K562 (cell line): ENCODE measurements around the gene TEX264. TPM values are rescaled to one million over a fixed set of nuclear protein-coding genes. Genes with fewer than 3 reads are reported as not detected.
A peak's percentile ranks its signal among the peaks of the same experiment; 100 is the strongest.

Experiments used
- ATF6 ChIP-seq: sonication (generic); formaldehyde crosslinking; IDR thresholded peaks from 2 replicates; pipeline ENCODE4 v1.4.0; 2020; ENCODE audit warnings: mild to moderate bottlenecking, missing genetic modification reagents
- BHLHE40 ChIP-seq: IDR thresholded peaks from 2 replicates; pipeline ENCODE4 v1.6.1; 2011; ENCODE audit warnings: low read length, improper control_type of control experiment
- CSDE1 ChIP-seq, 2 experiments: fragments of 450-650 bp; IDR thresholded peaks; 2 replicates each; pipeline ENCODE4 v1.6.1; 2016; ENCODE audit warnings: mild to moderate bottlenecking in 1 of 2
- CTBP1 ChIP-seq: fragments of 450-650 bp; IDR thresholded peaks from 2 replicates; pipeline ENCODE4 v1.6.1; 2016; ENCODE audit warnings: borderline replicate concordance
- GMEB1 ChIP-seq: fragments of 250-450 bp; sonication (Bioruptor Pico); IDR thresholded peaks from 2 replicates; pipeline ENCODE4 v1.4.0; 2020; ENCODE audit warnings: mild to moderate bottlenecking
- KLF1 ChIP-seq: fragments of 450-650 bp; IDR thresholded peaks from 2 replicates; pipeline ENCODE4 v1.6.1; 2016; ENCODE audit warnings: missing genetic modification characterization, missing compliant biosample characterization
- MEIS2 ChIP-seq: fragments of 450-650 bp; IDR thresholded peaks from 2 replicates; pipeline ENCODE4 v1.6.1; 2014; ENCODE audit warnings: mild to moderate bottlenecking; ENCODE audit not compliant: partially characterized antibody
- MNT ChIP-seq, 2 experiments: fragments of 450-650 bp; conservative IDR thresholded peaks; 2 replicates each; pipeline ENCODE4 v1.6.1; 2017; ENCODE audit warnings: mild to moderate bottlenecking in 2 of 2, moderate library complexity in 2 of 2
- NFIC ChIP-seq: fragments of 450-650 bp; IDR thresholded peaks from 2 replicates; pipeline ENCODE4 v1.6.1; 2017; ENCODE audit warnings: mild to moderate bottlenecking, inconsistent platforms
- RAD51 ChIP-seq: fragments of 450-650 bp; IDR thresholded peaks from 2 replicates; pipeline ENCODE4 v1.7.1; 2016; ENCODE audit warnings: low read depth, mild to moderate bottlenecking, borderline replicate concordance
- RBFOX2 ChIP-seq: fragments of 200-400 bp; formaldehyde crosslinking; IDR thresholded peaks from 2 replicates; pipeline ENCODE4 v1.6.1; 2017; ENCODE audit warnings: low read depth, mild to moderate bottlenecking, low read length, moderate library complexity
- RFX1 ChIP-seq: fragments of 450-650 bp; IDR thresholded peaks from 2 replicates; pipeline ENCODE4 v1.6.1; 2016; ENCODE audit warnings: mild to moderate bottlenecking, moderate library complexity
- RFX7 ChIP-seq: fragments of 250-450 bp; sonication (Bioruptor Pico); IDR thresholded peaks from 2 replicates; pipeline ENCODE4 v1.5.1; 2021; ENCODE audit warnings: mild to moderate bottlenecking
- ZBTB7A ChIP-seq: IDR thresholded peaks from 2 replicates; pipeline ENCODE4 v1.6.1; 2011; ENCODE audit warnings: low read depth, mild to moderate bottlenecking, low read length, moderate library complexity, borderline replicate concordance; ENCODE audit not compliant: control insufficient read depth
- ZNF224 ChIP-seq: sonication (generic); formaldehyde crosslinking; IDR thresholded peaks from 2 replicates; pipeline ENCODE4 v1.8.0; 2022; ENCODE audit warnings: mild to moderate bottlenecking, missing genetic modification reagents
- polyA plus RNA-seq, 8 experiments: library from polyadenylated mRNA; depleted of rRNA in 4 of 8; stranded (reverse) in 5 of 8; unstranded in 3 of 8; fragments of >200 nt; fragmentation: Nextera tagmentation in 2 of 8; fragmentation: Illumina TruSeq in 1 of 8; extraction: Ambion mirVana in 2 of 8; extraction: Trizol in 1 of 8; gene quantifications; 2 replicates each; pipeline versions ENCODE4 v1.2.1 to v1.2.3, GENCODE V29; 2011 to 2014; ENCODE audit warnings: inconsistent platforms in 1 of 8, missing spikeins in 1 of 8
- total RNA-seq, 7 experiments: library from RNA; depleted of rRNA in 6 of 7; stranded (reverse); fragments of >200 nt in 6 of 7; fragmentation: Illumina TruSeq in 2 of 7; extraction: Trizol in 2 of 7; gene quantifications; 2 replicates each; pipeline versions ENCODE4 v1.2.1 to v1.2.3, GENCODE V29; 2011 to 2021; ENCODE audit warnings: low replicate concordance in 1 of 7
- TF ChIP-seq, protein P1 (sequence below): fragments of 250-450 bp; sonication (Bioruptor Pico); IDR thresholded peaks from 2 replicates; pipeline ENCODE4 v1.4.0; 2020; ENCODE audit warnings: borderline replicate concordance

The TEX264 gene
- total and polyA plus RNA-seq, 9 of the 15 experiments (the other 6 are each of a cell fraction or from before 2014, with no cell fraction given) = 4.1 to 47.0 (median 31.0) TPM

DNA sequence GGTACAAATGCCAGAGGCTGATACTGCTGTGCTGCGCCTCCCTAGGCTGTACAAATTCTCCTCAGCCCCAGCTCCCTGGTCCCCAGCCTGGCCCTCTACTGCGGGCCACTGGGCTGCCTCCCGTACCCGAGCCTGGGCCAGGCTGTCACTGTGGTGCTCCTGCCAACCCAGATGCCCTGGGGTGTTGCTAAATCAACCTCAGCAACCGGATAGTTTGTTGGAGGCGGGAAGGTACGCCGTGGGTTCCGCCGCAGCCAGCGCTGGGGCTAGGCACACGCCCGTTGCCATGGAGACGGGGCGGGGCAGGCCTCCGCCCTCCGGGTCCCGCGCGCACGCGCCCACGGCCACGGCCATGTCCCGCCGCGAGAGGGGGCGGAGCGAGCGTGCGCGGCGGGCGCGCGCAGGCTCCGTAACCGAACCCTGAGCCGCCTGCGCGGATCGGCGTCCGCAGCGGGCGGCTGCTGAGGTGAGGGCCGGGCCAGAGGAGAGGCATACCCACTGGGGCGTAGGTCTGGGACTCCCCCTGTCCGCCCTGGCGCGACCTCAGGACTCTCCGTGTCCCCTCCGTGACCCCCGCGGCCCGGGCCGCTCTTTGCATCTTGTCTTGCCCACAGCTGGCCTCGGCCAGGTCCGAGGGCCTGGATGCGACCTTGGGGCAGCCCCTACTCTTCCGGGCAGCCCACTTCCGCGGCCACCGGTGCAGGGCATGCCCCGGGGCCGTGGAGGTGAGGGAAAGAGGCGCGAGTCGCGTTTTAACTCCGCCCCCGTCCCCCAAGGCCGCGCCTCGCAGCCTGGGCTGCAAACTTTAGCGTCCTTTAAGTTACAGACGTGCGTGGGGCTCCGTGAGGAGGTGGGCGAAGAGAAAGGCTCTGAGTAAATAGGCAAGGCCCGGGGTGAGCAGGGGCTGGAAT, at the start of gene TEX264 (continued):
- TF ChIP-seq RFX7 (no peak), CSDE1 (IDR thresholded peaks at IDR 0.05) (peak in 1 of 2 experiments; percentile 70; a peak in 2 of 4 replicates), BHLHE40 (peak; percentile 67; the same call in 1 of the 2 replicates), CTBP1 (peak; percentile 77), RFX1 (peak; percentile 95), KLF1 (tag) (peak; percentile 98), ZNF224 (CRISPR knock-in tag) (no peak), MEIS2 (peak; percentile 76), GMEB1 (CRISPR knock-in tag) (peak; percentile 83), NFIC (peak; percentile 22; the same call in 1 of the 2 replicates), RAD51 (no peak), ZBTB7A (0 out of 2 replicates have a peak, but pooled peaks have one; percentile 41), RBFOX2 (peak; percentile 82), MNT (conservative IDR thresholded peaks at IDR 0.05) (peak; percentile 23 to 51; a peak in 1 of 4 replicates), ATF6 (CRISPR knock-in tag) (peak; percentile 57; the same call in 1 of the 2 replicates)
- TF ChIP-seq, protein P1, sequence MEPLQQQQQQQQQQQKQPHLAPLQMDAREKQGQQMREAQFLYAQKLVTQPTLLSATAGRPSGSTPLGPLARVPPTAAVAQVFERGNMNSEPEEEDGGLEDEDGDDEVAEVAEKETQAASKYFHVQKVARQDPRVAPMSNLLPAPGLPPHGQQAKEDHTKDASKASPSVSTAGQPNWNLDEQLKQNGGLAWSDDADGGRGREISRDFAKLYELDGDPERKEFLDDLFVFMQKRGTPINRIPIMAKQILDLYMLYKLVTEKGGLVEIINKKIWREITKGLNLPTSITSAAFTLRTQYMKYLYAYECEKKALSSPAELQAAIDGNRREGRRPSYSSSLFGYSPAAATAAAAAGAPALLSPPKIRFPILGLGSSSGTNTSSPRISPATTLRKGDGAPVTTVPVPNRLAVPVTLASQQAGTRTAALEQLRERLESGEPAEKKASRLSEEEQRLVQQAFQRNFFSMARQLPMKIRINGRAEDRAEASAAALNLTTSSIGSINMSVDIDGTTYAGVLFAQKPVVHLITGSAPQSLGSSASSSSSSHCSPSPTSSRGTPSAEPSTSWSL = no peak
